ENCODE results near the gene NOX1. TPM values are rescaled to one million over a fixed set of nuclear protein-coding genes. Genes with fewer than 3 reads are reported as not detected.
"Not testable (repeated sequence)": the region's sequence is repeated elsewhere in the genome, so short reads cannot be mapped to it uniquely, and the experiment has no call there.

NOX1 gene
- total and polyA plus RNA-seq, 2 experiments from 2014 or later: 0.99 to 3.0 TPM

DNA sequence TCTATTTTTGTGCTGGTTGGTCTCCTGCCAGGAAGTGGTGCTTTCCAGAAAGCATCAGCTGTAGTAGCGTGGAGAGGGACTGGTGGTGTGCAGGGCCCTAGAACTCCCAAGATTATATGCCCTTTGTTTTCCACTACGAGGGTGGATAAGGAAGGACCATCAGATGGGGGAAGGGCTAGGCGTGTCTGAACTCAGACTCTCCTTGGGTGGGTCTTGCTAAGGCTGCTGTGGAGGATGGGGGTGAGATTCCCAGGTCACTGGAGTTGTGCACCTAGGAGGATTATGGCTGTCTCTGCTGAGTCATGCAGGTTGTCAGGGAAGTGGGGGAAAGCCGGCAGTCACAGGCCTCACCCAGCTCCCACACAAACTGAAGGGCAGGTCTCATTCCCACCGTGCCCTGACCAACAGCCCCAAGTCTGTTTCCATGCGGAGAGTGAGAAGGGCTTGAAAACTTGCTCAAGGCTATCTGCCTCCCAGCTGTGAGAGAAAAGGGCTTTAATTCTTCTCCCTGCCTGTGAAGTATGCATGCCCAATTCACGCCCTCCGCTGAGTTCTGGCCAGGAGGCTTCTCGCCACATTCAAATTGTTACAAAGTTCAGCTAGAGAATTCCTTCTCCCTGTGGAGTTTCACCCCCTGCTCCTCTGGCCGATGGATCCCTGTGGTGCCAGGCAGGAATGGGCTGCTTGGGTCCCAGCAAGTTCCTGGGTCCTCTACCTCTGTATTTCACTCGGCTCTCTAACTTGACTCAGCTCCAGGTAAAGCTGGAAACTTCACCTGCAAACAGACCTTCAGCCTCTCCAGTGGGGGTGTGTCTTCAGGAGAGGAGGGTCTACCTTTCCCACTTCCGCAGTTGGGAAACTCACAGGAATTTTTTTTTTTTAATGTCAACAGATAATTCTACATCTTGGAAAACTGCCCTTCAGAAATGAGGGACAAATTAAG is 61.7 kb downstream of the NOX1 start:
- Histone ChIP-seq H3K4me1 (ENCODE audit: insufficient read depth) (no peaks in the 10 kb centered on the region), H3K36me3 (replicated peaks; ENCODE audit: insufficient read depth, low read depth) (no peaks in the 10 kb centered on the region), H3K4me2 (peak overlapping the region; percentile 56), H3K9me2 (replicated peaks; ENCODE audit: insufficient read depth) (no peaks in the 10 kb centered on the region), H3K79me2 (no peaks in the 10 kb centered on the region), H3K27ac (peak overlapping the region; percentile 80), H3K27me3 (no peaks in the 10 kb centered on the region), H4K20me1 (ENCODE audit: insufficient read depth, poor library complexity, severe bottlenecking) (no peaks in the 10 kb centered on the region), H3K9me3 (ENCODE audit: low read depth) (no peaks in the 10 kb centered on the region), H2AFZ (no peak overlapping the region), H3K4me3 (no peak overlapping the region)
- TF ChIP-seq EZH2 (IDR thresholded peaks at IDR 0.05; ENCODE audit: borderline replicate concordance): no peak
- no peak for TF ChIP-seq EZH2phosphoT487 (IDR thresholded peaks at IDR 0.05; ENCODE audit: low read depth, severe bottlenecking, unreplicated experiment)
- TF ChIP-seq, protein P1, sequence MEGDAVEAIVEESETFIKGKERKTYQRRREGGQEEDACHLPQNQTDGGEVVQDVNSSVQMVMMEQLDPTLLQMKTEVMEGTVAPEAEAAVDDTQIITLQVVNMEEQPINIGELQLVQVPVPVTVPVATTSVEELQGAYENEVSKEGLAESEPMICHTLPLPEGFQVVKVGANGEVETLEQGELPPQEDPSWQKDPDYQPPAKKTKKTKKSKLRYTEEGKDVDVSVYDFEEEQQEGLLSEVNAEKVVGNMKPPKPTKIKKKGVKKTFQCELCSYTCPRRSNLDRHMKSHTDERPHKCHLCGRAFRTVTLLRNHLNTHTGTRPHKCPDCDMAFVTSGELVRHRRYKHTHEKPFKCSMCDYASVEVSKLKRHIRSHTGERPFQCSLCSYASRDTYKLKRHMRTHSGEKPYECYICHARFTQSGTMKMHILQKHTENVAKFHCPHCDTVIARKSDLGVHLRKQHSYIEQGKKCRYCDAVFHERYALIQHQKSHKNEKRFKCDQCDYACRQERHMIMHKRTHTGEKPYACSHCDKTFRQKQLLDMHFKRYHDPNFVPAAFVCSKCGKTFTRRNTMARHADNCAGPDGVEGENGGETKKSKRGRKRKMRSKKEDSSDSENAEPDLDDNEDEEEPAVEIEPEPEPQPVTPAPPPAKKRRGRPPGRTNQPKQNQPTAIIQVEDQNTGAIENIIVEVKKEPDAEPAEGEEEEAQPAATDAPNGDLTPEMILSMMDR (IDR thresholded peaks at IDR 0.05; ENCODE audit: poor library complexity): no peak
- DNase-seq (ENCODE audit: low spot score): no peak
- WGBS (ENCODE audit: low lambda C conversion rate, missing lambda C conversion rate): 49% methylated on average over 12 of the region's 12 CpGs

DNA sequence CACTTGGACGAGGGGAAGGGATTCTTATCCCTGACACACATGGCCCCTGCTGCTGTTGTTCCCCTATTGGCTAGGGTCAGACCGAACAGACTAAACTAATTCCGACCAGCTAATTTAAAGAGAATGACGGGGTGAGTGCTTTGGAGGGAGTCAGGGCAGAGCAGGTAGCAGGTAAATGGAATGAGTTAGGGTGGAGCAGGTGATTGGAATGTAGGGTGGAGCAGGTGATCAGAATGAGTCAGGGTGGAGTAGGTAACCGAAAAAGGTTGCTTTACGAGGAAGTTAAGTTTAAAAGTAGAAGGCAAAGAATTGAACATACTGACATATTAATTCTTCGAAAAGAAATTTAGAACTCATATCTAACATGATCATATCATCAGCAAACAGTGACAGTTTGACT is 65.9 kb downstream of the NOX1 start:
- not testable (repeated sequence) for H3K9me2 ChIP-seq (replicated peaks; ENCODE audit: insufficient read depth); H3K79me2 ChIP-seq; H3K4me3 ChIP-seq; H3K4me2 ChIP-seq; H4K20me1 ChIP-seq (ENCODE audit: insufficient read depth, poor library complexity, severe bottlenecking); H3K9me3 ChIP-seq (ENCODE audit: low read depth); H3K36me3 ChIP-seq (replicated peaks; ENCODE audit: insufficient read depth, low read depth); H2AFZ ChIP-seq; H3K4me1 ChIP-seq (ENCODE audit: insufficient read depth); DNase-seq (ENCODE audit: low spot score); H3K27ac ChIP-seq; H3K27me3 ChIP-seq
- WGBS (ENCODE audit: low lambda C conversion rate, missing lambda C conversion rate): 79% methylated on average over 7 of the region's 7 CpGs

DNA sequence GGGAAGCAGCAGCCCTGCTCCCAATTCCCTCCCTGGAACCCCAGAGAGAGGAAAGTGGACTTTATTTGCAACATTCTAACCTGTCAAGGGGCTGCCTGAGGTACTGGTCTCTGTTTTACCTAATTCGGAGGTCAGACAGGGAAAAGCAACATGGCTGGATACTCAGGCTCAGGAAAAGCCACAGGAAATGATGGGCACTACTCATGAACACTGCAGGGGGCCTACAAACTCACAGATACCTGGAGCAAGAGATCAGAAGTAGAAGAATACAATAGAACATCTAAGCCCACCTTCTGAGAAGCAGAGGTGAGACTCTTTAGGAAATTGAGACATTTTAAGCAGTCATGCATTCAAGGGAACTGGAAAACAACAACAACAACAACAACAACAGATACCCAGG is 69.4 kb downstream of the NOX1 start:
- 40% methylated on average over 1 of the region's 1 CpG for WGBS (ENCODE audit: low lambda C conversion rate, missing lambda C conversion rate)
- DNase-seq (ENCODE audit: low spot score): no peak
- no peaks in the 10 kb centered on the region for H3K9me3 ChIP-seq (ENCODE audit: low read depth)

DNA sequence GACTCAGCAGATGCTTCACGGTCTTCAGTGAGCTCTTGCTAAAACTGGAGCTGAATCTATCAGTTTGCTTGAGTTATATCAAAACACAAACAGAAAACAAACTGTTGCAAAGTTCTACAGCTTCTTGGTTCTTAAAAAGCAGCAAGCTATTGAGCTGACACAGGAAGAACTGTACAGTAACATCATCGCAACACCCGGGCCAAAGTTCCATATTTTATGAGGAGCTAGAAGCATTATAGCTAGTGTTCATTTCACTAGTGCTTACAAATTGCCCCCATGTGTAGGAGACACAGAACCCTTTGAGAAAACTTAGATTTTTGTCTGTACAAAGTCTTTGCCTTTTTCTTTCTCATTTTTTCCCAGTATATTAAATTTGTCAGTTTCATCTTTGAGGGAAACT is 71.3 kb downstream of the NOX1 start:
- Histone ChIP-seq H3K36me3 (replicated peaks; ENCODE audit: insufficient read depth, low read depth) (no peaks in the 10 kb centered on the region), H3K4me2 (no peak overlapping the region), H3K9me3 (ENCODE audit: low read depth) (no peaks in the 10 kb centered on the region), H3K79me2 (no peaks in the 10 kb centered on the region), H3K4me1 (ENCODE audit: insufficient read depth) (no peaks in the 10 kb centered on the region), H3K9me2 (replicated peaks; ENCODE audit: insufficient read depth) (no peaks in the 10 kb centered on the region), H3K4me3 (no peak overlapping the region), H4K20me1 (ENCODE audit: insufficient read depth, poor library complexity, severe bottlenecking) (no peaks in the 10 kb centered on the region), H3K27me3 (no peaks in the 10 kb centered on the region), H2AFZ (no peak overlapping the region), H3K27ac (no peak overlapping the region)
- TF ChIP-seq, protein P1 (IDR thresholded peaks at IDR 0.05; ENCODE audit: poor library complexity): no peak
- TF ChIP-seq EZH2 (IDR thresholded peaks at IDR 0.05; ENCODE audit: borderline replicate concordance) (no peak), EZH2phosphoT487 (IDR thresholded peaks at IDR 0.05; ENCODE audit: low read depth, severe bottlenecking, unreplicated experiment) (no peak)
- 65% methylated on average over 3 of the region's 3 CpGs for WGBS (ENCODE audit: low lambda C conversion rate, missing lambda C conversion rate)
- no peak for DNase-seq (ENCODE audit: low spot score)

More for the DNA sequence above, 69.4 kb downstream of the NOX1 start:
- Histone ChIP-seq H3K27ac (no peak overlapping the region), H2AFZ (no peak overlapping the region), H3K4me2 (no peak overlapping the region), H3K27me3 (no peaks in the 10 kb centered on the region), H3K9me2 (replicated peaks; ENCODE audit: insufficient read depth) (no peaks in the 10 kb centered on the region), H4K20me1 (ENCODE audit: insufficient read depth, poor library complexity, severe bottlenecking) (no peaks in the 10 kb centered on the region), H3K4me3 (no peak overlapping the region), H3K36me3 (replicated peaks; ENCODE audit: insufficient read depth, low read depth) (no peaks in the 10 kb centered on the region), H3K4me1 (ENCODE audit: insufficient read depth) (no peaks in the 10 kb centered on the region), H3K79me2 (no peaks in the 10 kb centered on the region)
- TF ChIP-seq EZH2 (IDR thresholded peaks at IDR 0.05; ENCODE audit: borderline replicate concordance) (no peak), EZH2phosphoT487 (IDR thresholded peaks at IDR 0.05; ENCODE audit: low read depth, severe bottlenecking, unreplicated experiment) (no peak)
- TF ChIP-seq, protein P1 (IDR thresholded peaks at IDR 0.05; ENCODE audit: poor library complexity): no peak

All from hepatocyte (in vitro differentiated cells).